ENCODE results near the gene KLHDC4. TPM values are rescaled to one million over a fixed set of nuclear protein-coding genes. Genes with fewer than 3 reads are reported as not detected.

Gene KLHDC4
- total and polyA plus RNA-seq, 7 experiments from 2014 or later, result 20.0 to 110 (median 83.0) TPM

- peaks cover 0 to 25% (median 7%) of the 10 kb centered on the region in 5 donors for H3K36me3 Mint-ChIP-seq
Observed at GRCh38 chr16:87734644-87735043, 31.1 kb downstream of the KLHDC4 start.

GRCh38 chr16:87733190-87733589, 32.6 kb downstream of the KLHDC4 start:
- ChIA-PET POLR2A (no interaction called here), CTCF (no interaction called here)
- peak; percentile 26 for ATAC-seq
- intact Hi-C loops (cut with micrococcal nuclease), result no loop called here
- no peaks in the 10 kb centered on the region for H3K27me3 Mint-ChIP-seq
- Histone ChIP-seq H3K36me3 (ENCODE audit: control insufficient read depth in 2 of 3, insufficient read depth in 3 of 3, low read length in 3 of 3) (peaks cover 7 to 76% (median 9%) of the 10 kb centered on the region in 3 experiments), H3K4me1 (ENCODE audit: control insufficient read depth in 2 of 2, insufficient read depth in 2 of 2, low read length in 2 of 2) (peaks cover 0 to 9% of the 10 kb centered on the region in 2 donors), H3K27me3 (ENCODE audit: control insufficient read depth in 2 of 2, insufficient read depth in 2 of 2, low read length in 2 of 2) (no peaks in the 10 kb centered on the region), H3K27ac (ENCODE audit: low read depth, low read length) (no peak overlapping the region), H3K4me3 (ENCODE audit: low read length) (no peak overlapping the region), H3K9me3 (ENCODE audit: control insufficient read depth in 2 of 3, low read length in 3 of 3) (no peaks in the 10 kb centered on the region)
- H3K9me3 Mint-ChIP-seq, result peaks cover 0 to 1% (median 0%) of the 10 kb centered on the region in 11 donors
- peak overlapping the region in 4 of 9 donors; percentile 19 to 87 (median 65) for H3K27ac Mint-ChIP-seq
- peak in 2 of 9 donors; percentile 5 to 14 for DNase-seq
- H3K36me3 Mint-ChIP-seq, result peaks cover 0 to 30% (median 7%) of the 10 kb centered on the region in 5 donors
- H3K4me1 Mint-ChIP-seq, result peaks cover 0 to 18% (median 7%) of the 10 kb centered on the region in 7 donors
- peak overlapping the region in 3 of 10 donors; percentile 13 to 59 (median 38) for H3K4me3 Mint-ChIP-seq

More at GRCh38 chr16:87734644-87735043, 31.1 kb downstream of the KLHDC4 start:
- POLR2A ChIA-PET, result interaction anchor here (0.6 to 0.7 kb wide), 3 partner anchors 21 to 351 kb away, joined by 3 to 5 read pairs (median 3); no protein-coding TSS in a partner anchor
- Mint-ChIP-seq H3K4me3 (no peak overlapping the region), H3K27ac (peak overlapping the region in 1 of 9 donors; percentile 46), H3K27me3 (no peaks in the 10 kb centered on the region), H3K4me1 (peaks cover 0 to 18% (median 7%) of the 10 kb centered on the region in 7 donors), H3K9me3 (peaks cover 0 to 1% (median 0%) of the 10 kb centered on the region in 11 donors)
- CTCF ChIA-PET, result no interaction called here
- intact Hi-C loops (cut with micrococcal nuclease), result no loop called here
- Histone ChIP-seq H3K4me1 (ENCODE audit: control insufficient read depth in 2 of 2, insufficient read depth in 2 of 2, low read length in 2 of 2) (peaks cover 0 to 9% of the 10 kb centered on the region in 2 donors), H3K27me3 (ENCODE audit: control insufficient read depth in 2 of 2, insufficient read depth in 2 of 2, low read length in 2 of 2) (no peaks in the 10 kb centered on the region), H3K36me3 (ENCODE audit: control insufficient read depth in 2 of 3, insufficient read depth in 3 of 3, low read length in 3 of 3) (peaks cover 0 to 68% (median 3%) of the 10 kb centered on the region in 3 experiments), H3K27ac (ENCODE audit: low read depth, low read length) (no peak overlapping the region), H3K4me3 (ENCODE audit: low read length) (no peak overlapping the region), H3K9me3 (ENCODE audit: control insufficient read depth in 2 of 3, low read length in 3 of 3) (no peaks in the 10 kb centered on the region)
- DNase-seq, result no peak
- ATAC-seq, result no peak

- Mint-ChIP-seq H3K9me3 (peaks cover 0 to 1% (median 0%) of the 10 kb centered on the region in 11 donors), H3K27ac (peak overlapping the region in 2 of 9 donors; percentile 6 to 37), H3K36me3 (peaks cover 4 to 39% (median 16%) of the 10 kb centered on the region in 5 donors), H3K4me3 (no peak overlapping the region), H3K27me3 (no peaks in the 10 kb centered on the region), H3K4me1 (peaks cover 0 to 22% (median 7%) of the 10 kb centered on the region in 7 donors)
- ATAC-seq (no peak), DNase-seq (no peak)
- Histone ChIP-seq H3K4me1 (ENCODE audit: control insufficient read depth in 2 of 2, insufficient read depth in 2 of 2, low read length in 2 of 2) (peaks cover 0 to 9% of the 10 kb centered on the region in 2 donors), H3K27ac (ENCODE audit: low read depth, low read length) (no peak overlapping the region), H3K4me3 (ENCODE audit: low read length) (no peak overlapping the region), H3K9me3 (ENCODE audit: control insufficient read depth in 2 of 3, low read length in 3 of 3) (no peaks in the 10 kb centered on the region), H3K36me3 (ENCODE audit: control insufficient read depth in 2 of 3, insufficient read depth in 3 of 3, low read length in 3 of 3) (peaks cover 7 to 76% (median 9%) of the 10 kb centered on the region in 3 experiments), H3K27me3 (ENCODE audit: control insufficient read depth in 2 of 2, insufficient read depth in 2 of 2, low read length in 2 of 2) (no peaks in the 10 kb centered on the region)
- intact Hi-C loops (cut with micrococcal nuclease), result no loop called here
- POLR2A ChIA-PET, result interaction anchor here (1.9 kb wide), 1 partner anchor 16 kb away, joined by 6 read pairs; no protein-coding TSS in a partner anchor
- CTCF ChIA-PET, result no interaction called here
Observed at GRCh38 chr16:87731607-87732006, 34.2 kb downstream of the KLHDC4 start.

- Mint-ChIP-seq H3K4me1 (peaks cover 0 to 22% (median 5%) of the 10 kb centered on the region in 7 donors), H3K27me3 (no peaks in the 10 kb centered on the region), H3K9me3 (peaks cover 0 to 1% (median 0%) of the 10 kb centered on the region in 11 donors), H3K36me3 (peaks cover 6 to 43% (median 11%) of the 10 kb centered on the region in 5 donors), H3K4me3 (no peak overlapping the region), H3K27ac (peak overlapping the region in 1 of 9 donors; percentile 43)
- ATAC-seq (no peak), DNase-seq (no peak)
- H3K4me1 ChIP-seq (ENCODE audit: control insufficient read depth in 2 of 2, insufficient read depth in 2 of 2, low read length in 2 of 2), result peaks cover 0 to 9% of the 10 kb centered on the region in 2 donors
- ChIA-PET POLR2A (interaction anchor here (1.9 kb wide), 1 partner anchor 14 kb away, joined by 6 read pairs; no protein-coding TSS in a partner anchor), CTCF (no interaction called here)
- H3K27me3 ChIP-seq (ENCODE audit: control insufficient read depth in 2 of 2, insufficient read depth in 2 of 2, low read length in 2 of 2), result no peaks in the 10 kb centered on the region
- H3K4me3 ChIP-seq (ENCODE audit: low read length), result no peak overlapping the region
- H3K36me3 ChIP-seq (ENCODE audit: control insufficient read depth in 2 of 3, insufficient read depth in 3 of 3, low read length in 3 of 3), result peaks cover 7 to 67% (median 9%) of the 10 kb centered on the region in 3 experiments
- no peaks in the 10 kb centered on the region for H3K9me3 ChIP-seq (ENCODE audit: control insufficient read depth in 2 of 3, low read length in 3 of 3)
- intact Hi-C loops (cut with micrococcal nuclease), result no loop called here
- H3K27ac ChIP-seq (ENCODE audit: low read depth, low read length), result no peak overlapping the region
Observed at GRCh38 chr16:87729266-87729954, 36.4 kb downstream of the KLHDC4 start.

GRCh38 chr16:87728026-87728425, 37.8 kb downstream of the KLHDC4 start:
- intact Hi-C loops (cut with micrococcal nuclease), result no loop called here
- Histone ChIP-seq H3K4me3 (ENCODE audit: low read length) (no peak overlapping the region), H3K9me3 (ENCODE audit: control insufficient read depth in 2 of 3, low read length in 3 of 3) (no peaks in the 10 kb centered on the region), H3K36me3 (ENCODE audit: control insufficient read depth in 2 of 3, insufficient read depth in 3 of 3, low read length in 3 of 3) (peaks cover 9 to 65% (median 12%) of the 10 kb centered on the region in 3 experiments), H3K4me1 (ENCODE audit: control insufficient read depth in 2 of 2, insufficient read depth in 2 of 2, low read length in 2 of 2) (peaks cover 0 to 3% of the 10 kb centered on the region in 2 donors), H3K27me3 (ENCODE audit: control insufficient read depth in 2 of 2, insufficient read depth in 2 of 2, low read length in 2 of 2) (no peaks in the 10 kb centered on the region), H3K27ac (ENCODE audit: low read depth, low read length) (no peak overlapping the region)
- Mint-ChIP-seq H3K9me3 (peaks cover 0 to 1% (median 0%) of the 10 kb centered on the region in 11 donors), H3K36me3 (peaks cover 7 to 51% (median 19%) of the 10 kb centered on the region in 5 donors), H3K4me3 (no peak overlapping the region), H3K27ac (peak overlapping the region in 1 of 9 donors; percentile 54), H3K27me3 (no peaks in the 10 kb centered on the region), H3K4me1 (peaks cover 2 to 29% (median 9%) of the 10 kb centered on the region in 7 donors)
- ATAC-seq, result no peak
- ChIA-PET CTCF (no interaction called here), POLR2A (interaction anchor here (0.6 kb wide), 1 partner anchor 17 kb away, joined by 5 read pairs; no protein-coding TSS in a partner anchor)
- no peak for DNase-seq

- Mint-ChIP-seq H3K9me3 (peaks cover 0 to 1% (median 0%) of the 10 kb centered on the region in 11 donors), H3K4me3 (no peak overlapping the region), H3K36me3 (peaks cover 9 to 55% (median 22%) of the 10 kb centered on the region in 5 donors), H3K27ac (peak overlapping the region in 1 of 9 donors; percentile 53), H3K27me3 (no peaks in the 10 kb centered on the region), H3K4me1 (peaks cover 0 to 30% (median 12%) of the 10 kb centered on the region in 7 donors)
- DNase-seq, result no peak
- Histone ChIP-seq H3K4me1 (ENCODE audit: control insufficient read depth in 2 of 2, insufficient read depth in 2 of 2, low read length in 2 of 2) (no peaks in the 10 kb centered on the region), H3K27ac (ENCODE audit: low read depth, low read length) (no peak overlapping the region), H3K9me3 (ENCODE audit: control insufficient read depth in 2 of 3, low read length in 3 of 3) (no peaks in the 10 kb centered on the region), H3K36me3 (ENCODE audit: control insufficient read depth in 2 of 3, insufficient read depth in 3 of 3, low read length in 3 of 3) (peaks cover 9 to 70% (median 15%) of the 10 kb centered on the region in 3 experiments), H3K4me3 (ENCODE audit: low read length) (no peak overlapping the region), H3K27me3 (ENCODE audit: control insufficient read depth in 2 of 2, insufficient read depth in 2 of 2, low read length in 2 of 2) (no peaks in the 10 kb centered on the region)
- ATAC-seq, result no peak
- CTCF ChIA-PET, result no interaction called here
- intact Hi-C loops (cut with micrococcal nuclease), result no loop called here
- POLR2A ChIA-PET, result no interaction called here
Observed at GRCh38 chr16:87727346-87727745, 38.4 kb downstream of the KLHDC4 start.
